ENCODE data around the gene SOWAHC.
"Not testable (repeated sequence)": the region's sequence is repeated elsewhere in the genome, so short reads cannot be mapped to it uniquely, and the experiment has no call there.

Gene SOWAHC, protein sequence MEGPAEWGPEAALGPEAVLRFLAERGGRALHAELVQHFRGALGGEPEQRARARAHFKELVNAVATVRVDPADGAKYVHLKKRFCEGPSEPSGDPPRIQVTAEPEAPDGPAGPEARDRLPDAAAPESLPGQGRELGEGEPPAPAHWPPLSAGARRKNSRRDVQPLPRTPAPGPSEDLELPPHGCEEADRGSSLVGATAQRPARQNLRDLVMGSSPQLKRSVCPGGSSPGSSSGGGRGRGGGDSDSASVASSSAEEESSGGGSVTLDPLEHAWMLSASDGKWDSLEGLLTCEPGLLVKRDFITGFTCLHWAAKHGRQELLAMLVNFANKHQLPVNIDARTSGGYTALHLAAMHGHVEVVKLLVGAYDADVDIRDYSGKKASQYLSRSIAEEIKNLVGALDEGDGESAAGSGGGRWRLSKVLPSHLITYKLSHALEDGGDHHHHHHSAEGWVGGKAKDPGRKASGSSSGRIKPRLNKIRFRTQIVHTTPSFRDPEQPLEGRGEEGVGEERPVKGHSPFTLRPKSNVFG

DNA sequence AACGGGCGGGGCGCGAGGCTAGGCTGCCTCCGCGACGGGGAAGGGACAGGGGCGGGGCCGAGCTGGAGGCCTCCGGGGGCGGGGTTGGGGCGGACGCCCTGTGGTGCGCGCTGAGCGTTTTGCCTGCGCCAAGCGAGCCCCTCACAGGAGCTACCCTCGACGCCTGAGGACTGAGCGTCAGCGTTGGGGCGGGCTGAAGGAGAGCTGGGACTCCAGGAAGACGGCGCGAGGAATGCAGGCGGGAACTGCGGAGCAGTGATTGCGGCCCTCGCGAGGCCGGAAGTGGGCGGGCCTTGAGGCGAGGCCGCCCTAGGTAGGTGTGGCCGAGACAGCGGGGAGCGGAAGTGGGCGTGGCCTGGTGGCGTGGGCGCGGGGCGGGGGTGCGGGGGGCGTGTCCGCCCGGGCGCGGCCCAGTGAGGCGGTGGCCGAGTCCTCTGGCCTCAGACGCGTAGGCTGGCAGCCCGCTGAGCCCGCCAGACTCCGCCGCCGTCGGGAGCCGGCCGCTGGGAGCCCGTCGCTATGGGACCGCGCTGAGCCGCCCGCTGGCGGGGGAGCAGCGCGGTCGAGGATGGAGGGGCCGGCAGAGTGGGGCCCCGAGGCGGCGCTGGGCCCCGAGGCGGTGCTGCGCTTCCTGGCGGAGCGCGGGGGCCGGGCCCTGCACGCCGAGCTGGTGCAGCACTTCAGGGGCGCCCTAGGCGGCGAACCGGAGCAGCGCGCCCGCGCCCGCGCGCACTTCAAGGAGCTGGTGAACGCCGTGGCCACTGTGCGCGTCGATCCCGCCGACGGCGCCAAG lies at the start of gene SOWAHC, which contains the start of gene SEPTIN10:
Gene SOWAHC, plus strand, starts transcription at position 443 of the 793 bp plus-strand sequence. Its CDS starts 126 bp downstream, at position 569.
Gene SEPTIN10, minus strand, starts transcription at position 45 of the 793 bp plus-strand sequence. CDS start 139 bp downstream, outside the sequence.
- peak; percentile 51 to 58 for DNase-seq (ENCODE audit: low read depth in 1 of 2, low spot score in 1 of 2)

- DNase-seq (ENCODE audit: low read depth in 1 of 2, low spot score in 1 of 2): no peak
Measured at GRCh38 chr2:109575373-109575772, 38.8 kb upstream of the SOWAHC start.

- not testable (repeated sequence) for DNase-seq (ENCODE audit: low read depth in 1 of 2, low spot score in 1 of 2)
Measured at GRCh38 chr2:109577630-109578029, 36.5 kb upstream of the SOWAHC start.

DNA sequence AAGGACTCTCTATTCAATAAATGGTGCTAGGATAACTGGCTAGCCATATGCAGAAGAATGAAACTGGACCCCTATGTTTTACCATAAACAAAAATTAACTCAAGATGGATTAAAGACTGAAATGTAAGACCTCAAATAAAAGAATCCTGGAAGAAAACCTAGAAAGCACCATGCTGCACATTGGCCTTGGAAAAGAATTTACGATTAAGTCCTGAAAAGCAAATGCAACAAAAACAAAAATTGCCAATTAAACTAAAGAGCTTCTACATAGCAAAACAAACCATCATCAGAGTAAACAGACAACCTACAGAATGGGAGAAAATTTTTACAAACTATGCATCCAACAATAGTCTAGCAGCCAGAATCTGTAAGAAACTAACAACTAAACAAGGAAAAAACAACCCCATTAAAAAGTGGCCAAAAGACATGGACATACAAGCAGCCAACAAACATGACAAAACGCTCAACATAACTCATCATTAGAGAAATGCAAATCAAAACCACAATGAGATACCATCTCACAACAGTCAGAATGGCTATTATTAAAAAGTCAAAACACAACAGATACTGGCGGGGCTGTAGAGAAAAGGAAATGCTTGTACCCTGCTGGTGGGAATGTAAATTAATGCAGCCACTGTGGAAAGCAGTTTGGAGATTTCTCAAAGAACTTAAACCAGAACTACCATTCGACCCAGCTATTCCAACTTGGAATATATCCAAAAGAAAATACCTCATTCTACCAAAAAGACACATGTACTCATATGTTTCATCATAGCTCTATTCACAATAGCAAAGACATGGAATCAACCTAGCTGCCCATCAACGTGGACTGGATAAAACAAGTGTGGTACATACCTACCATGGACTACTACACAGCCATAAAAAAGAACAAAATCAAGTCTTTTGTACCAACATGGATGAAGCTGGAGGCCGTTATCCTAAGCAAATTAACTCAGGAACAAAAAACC lies 31.0 kb upstream of the SOWAHC start:
- DNase-seq (ENCODE audit: low read depth in 1 of 2, low spot score in 1 of 2): no peak

GRCh38 chr2:109586687-109587086 lies 27.5 kb upstream of the SOWAHC start:
- no peak for DNase-seq (ENCODE audit: low read depth in 1 of 2, low spot score in 1 of 2)

DNA sequence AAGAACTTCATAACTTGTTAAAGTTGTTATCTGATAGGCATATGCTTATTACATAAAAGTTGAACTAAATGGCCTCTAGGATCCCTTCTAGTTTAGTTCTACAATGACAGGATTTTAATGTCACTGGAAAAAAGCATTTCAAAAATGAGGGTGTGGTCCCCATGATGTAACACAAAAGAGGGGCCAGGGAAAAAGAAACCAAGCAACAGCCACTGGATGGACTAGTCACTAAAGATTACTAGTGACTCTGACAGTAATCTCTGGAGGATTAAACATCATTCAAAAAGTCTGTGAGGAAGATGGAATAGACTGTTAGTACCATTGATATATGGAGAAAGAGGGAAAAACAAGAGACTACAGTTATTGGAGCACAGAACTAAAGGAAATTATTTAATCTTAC lies 23.0 kb upstream of the SOWAHC start:
- DNase-seq (ENCODE audit: low read depth in 1 of 2, low spot score in 1 of 2): no peak

DNA sequence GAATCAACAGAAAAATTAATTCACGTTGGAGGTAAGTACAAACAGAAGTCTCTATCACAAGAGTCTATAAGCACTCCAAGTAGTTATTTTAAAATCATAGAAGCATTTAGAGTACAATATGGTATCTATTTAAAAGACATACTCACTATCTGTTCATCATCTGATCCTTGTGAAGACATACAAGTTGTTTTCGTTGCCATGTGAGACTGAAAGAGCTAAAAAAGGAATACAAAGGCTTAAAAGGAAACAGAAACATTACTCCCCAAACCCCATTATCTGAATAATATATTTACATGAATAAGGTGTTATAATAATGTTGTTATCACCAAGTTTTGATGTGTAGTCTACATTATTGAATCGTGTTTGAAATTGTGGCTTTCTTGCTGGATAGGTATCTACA lies 21.3 kb upstream of the SOWAHC start:
- DNase-seq (ENCODE audit: low read depth in 1 of 2, low spot score in 1 of 2): no peak

- no peak for DNase-seq (ENCODE audit: low read depth in 1 of 2, low spot score in 1 of 2)
Measured at GRCh38 chr2:109594246-109594885, 19.8 kb upstream of the SOWAHC start.

GRCh38 chr2:109595644-109596043 lies 18.5 kb upstream of the SOWAHC start:
- DNase-seq (ENCODE audit: low read depth in 1 of 2, low spot score in 1 of 2): no peak

DNA sequence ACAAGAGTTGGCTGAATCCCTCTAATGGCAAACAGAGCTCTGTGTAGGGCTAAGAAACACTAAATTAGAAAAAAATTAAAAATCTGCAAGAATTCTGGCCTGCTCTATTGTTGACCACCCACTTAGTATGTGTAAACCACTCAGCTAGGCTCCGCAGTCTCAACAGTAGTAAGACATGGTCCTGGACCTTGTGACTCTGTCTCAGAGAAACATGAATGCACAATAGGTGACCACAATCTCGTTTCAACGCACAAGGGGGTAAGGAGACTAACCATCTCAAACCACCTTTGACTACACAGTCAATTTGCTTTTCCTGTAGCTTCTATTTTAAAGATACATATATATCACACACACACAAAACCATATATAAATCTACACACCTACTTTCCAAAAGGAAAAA lies 16.9 kb upstream of the SOWAHC start:
- no peak for DNase-seq (ENCODE audit: low read depth in 1 of 2, low spot score in 1 of 2)

GRCh38 chr2:109601783-109602182 lies 12.4 kb upstream of the SOWAHC start:
- no peak for DNase-seq (ENCODE audit: low read depth in 1 of 2, low spot score in 1 of 2)

DNA sequence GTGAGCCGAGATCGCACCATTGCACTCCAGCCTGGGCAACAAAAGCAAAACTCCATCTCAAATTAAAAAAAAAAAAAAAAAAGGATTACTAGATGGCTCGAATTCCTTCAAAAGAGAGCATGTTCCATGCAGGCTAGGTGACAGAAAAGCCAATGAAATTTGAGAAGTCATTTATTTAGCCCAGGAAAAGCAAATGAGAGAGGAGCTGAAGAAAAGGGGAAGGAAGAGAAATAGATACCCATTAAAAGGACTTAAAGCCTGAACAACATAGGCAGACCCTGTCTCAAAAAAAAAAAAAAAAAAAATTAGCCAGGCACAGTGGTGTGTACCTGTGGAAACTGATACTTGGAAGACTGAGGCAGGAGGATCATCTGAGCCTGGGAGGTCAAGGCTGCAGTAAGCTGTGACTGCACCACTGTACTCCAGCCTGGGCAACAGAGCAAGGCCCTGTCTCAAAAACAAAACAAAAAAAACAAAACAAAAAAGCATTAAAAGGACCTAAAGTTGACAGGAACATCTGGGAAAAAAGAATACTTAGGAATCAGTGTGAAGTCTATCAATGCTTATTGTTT lies 11.5 kb upstream of the SOWAHC start:
- DNase-seq (ENCODE audit: low read depth in 1 of 2, low spot score in 1 of 2): no peak

- DNase-seq (ENCODE audit: low read depth in 1 of 2, low spot score in 1 of 2): no peak
Measured at GRCh38 chr2:109604597-109604996, 9.6 kb upstream of the SOWAHC start.

- no peak for DNase-seq (ENCODE audit: low read depth in 1 of 2, low spot score in 1 of 2)
Measured at GRCh38 chr2:109607766-109608165, 6.4 kb upstream of the SOWAHC start.

- DNase-seq (ENCODE audit: low read depth in 1 of 2, low spot score in 1 of 2): no peak
Measured at GRCh38 chr2:109609352-109610024, 4.7 kb upstream of the SOWAHC start.

DNA sequence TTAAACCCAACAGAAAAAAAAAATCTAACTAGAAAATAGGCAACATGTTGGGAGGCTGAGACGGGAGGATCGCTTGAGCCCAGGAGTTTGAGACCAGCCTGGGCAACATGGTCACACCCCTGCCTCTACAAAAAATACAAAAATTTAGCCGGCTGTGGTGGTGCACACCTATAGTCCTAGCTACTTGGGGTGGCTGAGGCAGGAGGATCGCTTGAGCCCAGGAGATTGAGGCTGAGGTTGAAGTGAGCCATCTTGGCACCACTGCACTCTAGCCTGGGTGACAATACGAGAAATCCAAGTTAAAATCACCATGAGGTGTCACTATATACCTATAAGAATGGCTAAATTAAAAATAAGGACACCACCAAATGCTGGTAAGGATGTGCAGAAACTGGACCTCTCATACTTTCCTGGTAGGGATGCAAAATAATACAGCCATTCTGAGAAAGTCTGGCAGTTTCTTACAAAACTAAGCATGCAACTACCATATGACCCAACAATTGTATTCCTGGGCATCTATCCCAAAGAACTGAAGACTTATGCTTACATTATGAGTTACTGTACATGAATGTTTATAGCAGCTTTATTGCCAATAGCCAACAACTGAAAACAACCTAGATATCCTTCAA lies 2.6 kb upstream of the SOWAHC start:
- DNase-seq (ENCODE audit: low read depth in 1 of 2, low spot score in 1 of 2): no peak

DNA sequence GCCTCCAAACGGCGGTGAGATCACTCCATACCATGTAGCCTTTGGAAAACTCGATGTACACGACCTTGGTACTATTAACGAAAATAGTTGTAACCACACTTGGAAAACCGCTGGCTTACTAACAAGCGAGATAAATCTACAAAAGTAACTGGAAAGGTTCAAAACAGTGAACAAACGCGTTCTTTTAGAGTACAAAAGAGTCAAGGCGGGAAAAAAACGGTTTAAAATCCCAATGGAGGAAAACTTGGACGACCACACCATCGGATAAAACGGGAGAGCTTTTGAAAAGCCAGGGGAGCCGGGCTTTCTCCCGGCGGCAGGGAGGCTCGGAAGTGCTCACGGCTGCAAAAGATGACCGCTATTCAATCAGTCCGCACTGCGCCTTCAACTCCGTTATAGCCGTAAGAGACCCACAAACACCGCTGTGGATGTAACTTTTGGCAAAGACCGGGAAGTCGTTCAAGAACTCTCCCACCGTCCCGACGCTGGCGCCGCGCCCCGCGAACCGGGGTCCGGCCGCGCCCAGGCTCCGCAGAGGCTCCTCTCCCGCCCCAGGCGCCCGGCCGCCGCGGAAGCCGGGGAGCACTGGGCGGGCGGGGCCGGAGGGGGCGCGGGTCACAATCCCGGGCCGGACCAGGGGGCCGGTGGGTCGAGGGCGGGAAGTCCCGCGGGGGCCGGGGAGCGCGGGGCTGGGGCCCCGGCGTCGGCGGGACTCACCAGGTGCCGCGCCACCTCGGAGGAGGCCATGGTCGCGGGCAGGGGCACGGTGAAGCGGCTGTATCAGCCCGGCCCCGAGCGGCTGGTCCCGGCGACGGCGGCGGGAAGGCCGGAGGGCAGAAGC lies 863 bp upstream of the SOWAHC start:
- DNase-seq (ENCODE audit: low read depth in 1 of 2, low spot score in 1 of 2): no peak
